ENCODE data around the gene BOK. TPM values are rescaled to one million over a fixed set of nuclear protein-coding genes. Genes with fewer than 3 reads are reported as not detected.

BOK gene
- total RNA-seq, 2 experiments from 2014 or later = not detected

DNA sequence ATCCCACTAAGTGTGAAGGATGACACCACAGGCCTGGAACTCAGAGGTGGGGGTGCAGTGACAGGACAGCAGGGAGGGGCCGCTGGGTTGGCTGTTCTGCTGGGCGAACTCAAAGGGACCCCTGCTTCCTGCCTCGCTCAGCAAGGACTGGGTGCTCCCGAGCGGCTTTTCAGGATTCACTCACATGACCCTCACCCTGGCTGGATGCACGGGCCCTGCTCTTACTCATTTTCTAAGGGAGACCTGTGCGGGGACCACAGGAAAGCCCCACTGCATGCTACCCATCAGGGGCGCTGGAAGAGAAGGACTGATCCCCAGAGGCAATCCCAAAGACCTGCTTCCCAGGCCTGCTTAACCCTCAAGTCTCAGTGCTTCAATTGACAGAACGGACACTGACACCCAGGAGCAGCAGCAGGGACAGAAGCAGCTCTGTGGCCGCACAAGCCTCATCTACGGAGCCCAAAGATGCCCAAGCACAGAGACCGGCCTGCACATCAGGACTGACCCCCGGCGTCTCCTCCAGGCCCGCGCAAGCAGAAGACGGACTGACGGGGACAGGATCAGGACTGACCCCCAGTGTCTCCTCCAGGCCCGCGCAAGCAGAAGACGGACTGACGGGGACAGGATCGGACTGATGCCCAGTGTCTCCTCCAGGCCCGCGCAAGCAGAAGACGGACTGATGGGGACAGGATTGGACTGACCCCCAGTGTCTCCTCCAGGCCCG, 48.8 kb downstream of the BOK start:
- H3K27me3 Mint-ChIP-seq (ENCODE audit: low read depth) = no peaks in the 10 kb centered on the region
- no peak for DNase-seq
- no peak for ATAC-seq
- H3K4me1 Mint-ChIP-seq (ENCODE audit: low read depth) = peaks cover 18% of the 10 kb centered on the region
- POLR2A ChIA-PET = no interaction called here
- H3K9me3 Mint-ChIP-seq (ENCODE audit: insufficient read depth) = no peaks in the 10 kb centered on the region
- no peak overlapping the region for H3K4me3 Mint-ChIP-seq
- CTCF ChIA-PET = no interaction called here
- H3K36me3 Mint-ChIP-seq (ENCODE audit: low read depth) = peaks cover 14% of the 10 kb centered on the region
- H3K27ac Mint-ChIP-seq = no peak overlapping the region

DNA sequence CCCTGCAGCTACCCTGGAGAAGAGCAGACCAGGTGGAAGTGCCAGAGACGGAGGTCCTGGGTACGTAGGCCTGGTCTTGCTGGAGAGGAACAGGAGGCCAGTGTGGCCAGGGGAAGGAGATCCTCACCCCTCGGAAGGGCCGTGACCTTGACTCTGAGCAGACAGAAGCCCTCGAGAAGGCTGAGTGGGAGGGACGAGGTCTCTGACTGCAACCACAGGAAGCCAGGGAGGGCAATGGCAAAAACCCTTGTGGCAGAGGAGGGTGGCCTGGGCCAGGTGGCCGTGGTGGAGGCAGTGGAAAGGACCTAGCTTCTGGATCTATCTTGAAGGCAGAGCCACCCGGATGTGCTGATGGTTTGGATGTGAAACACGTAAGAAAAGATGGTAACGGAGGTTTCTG, 50.3 kb downstream of the BOK start:
- Mint-ChIP-seq H3K4me3 (peak overlapping the region; percentile 49), H3K4me1 (ENCODE audit: low read depth) (peaks cover 18% of the 10 kb centered on the region), H3K9me3 (ENCODE audit: insufficient read depth) (no peaks in the 10 kb centered on the region), H3K36me3 (ENCODE audit: low read depth) (peaks cover 11% of the 10 kb centered on the region), H3K27ac (peak overlapping the region; percentile 11), H3K27me3 (ENCODE audit: low read depth) (no peaks in the 10 kb centered on the region)
- peak; percentile 40 for DNase-seq
- ChIA-PET POLR2A (no interaction called here), CTCF (interaction anchor here (1.2 to 2.6 kb wide), 3 partner anchors 9 to 13 kb away, joined by 5 to 17 read pairs (median 5); no protein-coding TSS in a partner anchor)
- ATAC-seq = no peak

DNA sequence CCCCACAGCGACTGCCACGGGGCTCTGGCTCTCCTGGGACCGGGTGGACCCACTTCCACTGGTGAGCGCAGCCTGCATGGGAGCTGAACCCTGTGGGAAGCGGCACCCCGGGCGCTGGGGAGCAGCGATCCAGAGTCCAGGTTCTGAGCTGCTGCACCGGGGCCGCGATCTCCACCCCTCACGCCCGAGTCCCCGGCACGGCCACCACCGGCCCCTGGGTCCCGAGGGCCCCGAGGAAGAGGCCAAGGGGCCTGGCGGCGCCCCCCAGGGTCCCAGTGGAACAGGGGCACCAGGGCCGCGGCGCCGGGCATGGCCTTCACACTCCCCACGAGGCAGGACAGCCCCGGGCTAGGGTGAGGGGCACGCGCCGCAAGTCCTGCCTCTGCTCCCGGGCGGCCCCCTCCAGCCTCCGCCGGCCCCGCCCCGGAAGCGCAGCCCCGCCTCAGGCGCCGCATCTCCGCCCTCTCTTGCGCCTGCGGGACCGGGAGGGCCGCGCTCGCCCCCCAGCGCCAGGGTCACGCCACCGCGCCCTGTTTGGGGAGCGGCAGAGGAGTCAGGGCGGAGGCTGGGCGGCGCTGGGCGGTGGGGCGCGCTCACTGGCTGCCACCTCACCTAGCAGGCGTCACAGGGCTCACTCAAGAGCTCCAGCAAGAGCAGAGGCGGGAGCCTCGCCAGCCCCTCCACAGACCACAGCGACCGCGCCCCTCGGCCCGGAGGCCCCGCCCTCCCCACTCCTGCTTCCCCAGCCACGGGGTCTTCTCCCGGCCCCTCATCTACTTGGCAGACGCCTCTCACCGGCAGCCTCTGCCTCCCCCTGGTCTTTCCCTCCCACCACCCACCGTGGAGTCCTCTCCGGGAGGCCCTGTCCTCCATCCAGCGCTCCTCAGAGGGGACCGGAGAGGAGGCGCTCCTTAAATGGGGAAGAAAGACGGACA, 51.6 kb downstream of the BOK start:
- DNase-seq (peak; percentile 95), ATAC-seq (peak; percentile 99)
- Mint-ChIP-seq H3K36me3 (ENCODE audit: low read depth) (peaks cover 10% of the 10 kb centered on the region), H3K27ac (peak overlapping the region; percentile 76), H3K4me1 (ENCODE audit: low read depth) (peaks cover 24% of the 10 kb centered on the region), H3K9me3 (ENCODE audit: insufficient read depth) (no peaks in the 10 kb centered on the region), H3K4me3 (peak overlapping the region; percentile 63), H3K27me3 (ENCODE audit: low read depth) (no peaks in the 10 kb centered on the region)
- POLR2A ChIA-PET = interaction anchor here (0.6 kb wide), 1 partner anchor 51 kb away, joined by 3 read pairs; no protein-coding TSS in a partner anchor
- CTCF ChIA-PET = interaction anchor here (0.6 to 2.6 kb wide), 7 partner anchors 8 to 288 kb away, joined by 3 to 17 read pairs (median 5); partner anchors contain the start of gene DTYMK

DNA sequence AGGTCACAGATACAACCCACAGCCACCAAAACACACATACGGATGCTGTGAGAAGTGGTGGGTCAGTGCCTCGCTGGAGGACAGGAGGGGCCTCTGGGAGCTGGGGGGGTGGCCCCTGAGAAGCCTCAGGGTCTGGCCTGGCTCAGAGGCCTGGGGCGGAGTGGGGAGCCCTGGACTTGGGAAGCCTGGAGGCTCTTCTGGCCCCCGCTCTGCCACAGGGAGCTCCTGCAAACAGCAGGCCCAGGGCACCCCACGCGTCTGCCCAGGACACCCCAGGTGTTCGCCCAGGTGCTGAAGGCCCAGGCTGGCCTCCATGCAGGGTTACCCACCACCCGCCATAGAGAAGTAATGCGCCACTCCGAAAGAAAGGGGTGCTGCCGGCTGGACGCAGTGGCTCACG, 52.5 kb downstream of the BOK start:
- CTCF ChIA-PET = interaction anchor here (1.0 kb wide), 1 partner anchor 19 kb away, joined by 4 read pairs; no protein-coding TSS in a partner anchor

DNA sequence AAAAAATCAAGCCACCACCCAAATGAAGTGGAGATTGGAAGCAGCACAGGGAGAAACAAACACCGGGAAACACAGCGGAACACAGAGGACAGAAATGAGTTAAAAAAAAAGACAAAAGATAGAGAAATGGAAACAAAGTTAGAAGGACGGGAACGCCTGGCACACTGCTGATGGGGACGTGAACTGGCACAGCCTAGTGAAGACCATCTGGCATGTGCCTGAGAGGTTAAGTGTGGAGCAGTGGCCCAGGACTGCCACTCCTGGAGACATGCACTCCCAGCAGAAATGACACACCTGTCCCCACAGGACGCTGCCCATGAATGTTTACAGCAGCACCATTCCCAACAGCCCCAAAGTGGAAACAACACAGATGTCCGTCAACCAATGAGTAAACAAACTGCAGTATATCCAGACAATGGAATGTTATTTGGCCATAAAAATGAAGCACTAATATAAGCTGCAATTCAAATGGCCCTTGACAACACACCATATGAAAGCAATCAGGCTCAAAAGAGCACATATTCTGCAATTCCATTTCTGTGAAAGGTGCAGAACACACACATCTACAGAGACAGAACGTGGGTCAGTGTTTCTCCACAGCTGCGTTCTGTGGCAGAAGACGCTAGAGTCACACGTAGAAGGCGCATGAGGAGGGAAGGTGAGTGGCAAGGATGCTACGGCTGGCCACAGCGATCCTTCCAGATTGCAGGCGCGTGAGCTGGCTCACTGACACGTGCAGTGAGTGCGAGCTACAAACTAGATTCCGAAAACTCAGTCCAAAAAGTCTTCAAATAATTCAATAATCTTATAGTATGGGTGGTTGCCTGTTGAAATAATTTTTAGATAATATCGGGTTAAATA, 53.8 kb downstream of the BOK start:
- CTCF ChIA-PET = no interaction called here
- Mint-ChIP-seq H3K27ac (no peak overlapping the region), H3K36me3 (ENCODE audit: low read depth) (peaks cover 7% of the 10 kb centered on the region), H3K4me1 (ENCODE audit: low read depth) (peaks cover 44% of the 10 kb centered on the region), H3K4me3 (no peak overlapping the region), H3K27me3 (ENCODE audit: low read depth) (no peaks in the 10 kb centered on the region), H3K9me3 (ENCODE audit: insufficient read depth) (no peaks in the 10 kb centered on the region)
- no peak for ATAC-seq
- DNase-seq = no peak
- POLR2A ChIA-PET = interaction anchor here (0.6 to 0.9 kb wide), 2 partner anchors 30 to 244 kb away, joined by 3 to 5 read pairs; no protein-coding TSS in a partner anchor

More for the DNA sequence above, 52.5 kb downstream of the BOK start:
- DNase-seq (no peak), ATAC-seq (no peak)
- H3K36me3 Mint-ChIP-seq (ENCODE audit: low read depth) = peaks cover 10% of the 10 kb centered on the region
- peak overlapping the region; percentile 76 for H3K27ac Mint-ChIP-seq
- no peaks in the 10 kb centered on the region for H3K9me3 Mint-ChIP-seq (ENCODE audit: insufficient read depth)
- H3K27me3 Mint-ChIP-seq (ENCODE audit: low read depth) = no peaks in the 10 kb centered on the region
- H3K4me3 Mint-ChIP-seq = peak overlapping the region; percentile 63
- peaks cover 34% of the 10 kb centered on the region for H3K4me1 Mint-ChIP-seq (ENCODE audit: low read depth)
- POLR2A ChIA-PET = interaction anchor here (0.6 kb wide), 1 partner anchor 50 kb away, joined by 3 read pairs; no protein-coding TSS in a partner anchor

DNA sequence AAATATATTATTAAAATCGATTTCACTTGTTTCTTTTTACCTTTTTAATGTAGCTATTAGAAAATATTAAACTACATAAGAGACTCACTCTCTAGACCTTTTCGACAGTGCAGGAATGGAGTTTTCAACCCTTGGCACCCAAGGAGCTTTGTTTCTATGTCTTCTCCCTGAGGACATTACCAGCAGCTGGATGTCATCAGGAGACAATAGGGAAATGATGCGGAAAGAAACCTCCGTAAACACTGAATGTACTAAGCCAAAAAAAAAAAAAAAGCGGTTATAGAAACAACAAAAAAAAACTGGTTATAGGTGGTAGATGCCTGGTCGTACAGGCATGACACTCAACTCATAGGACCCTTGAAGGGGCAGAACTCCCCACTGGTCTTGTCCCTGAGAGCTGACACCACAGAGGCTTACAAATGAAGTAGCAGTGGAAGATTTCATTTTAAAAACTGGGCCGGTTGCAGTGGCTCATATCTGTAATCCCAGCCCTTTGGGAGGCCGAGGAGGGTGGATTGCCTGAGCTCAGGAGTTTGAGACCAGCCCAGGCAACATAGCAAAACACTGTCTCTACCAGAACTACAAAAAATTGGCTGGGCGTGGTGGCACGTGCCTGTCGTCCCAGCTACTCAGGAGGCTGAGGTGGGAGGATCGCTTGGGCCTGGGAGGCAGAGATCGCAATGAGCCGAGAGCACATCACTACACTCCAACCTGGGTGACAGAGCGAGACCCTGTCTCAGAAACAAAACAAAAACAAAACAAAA, 54.7 kb downstream of the BOK start:
- no peaks in the 10 kb centered on the region for H3K27me3 Mint-ChIP-seq (ENCODE audit: low read depth)
- H3K9me3 Mint-ChIP-seq (ENCODE audit: insufficient read depth) = no peaks in the 10 kb centered on the region
- DNase-seq = no peak
- no peak overlapping the region for H3K27ac Mint-ChIP-seq
- ChIA-PET POLR2A (interaction anchor here (0.5 to 0.9 kb wide), 2 partner anchors 9 to 72 kb away, joined by 3 to 4 read pairs; no protein-coding TSS in a partner anchor), CTCF (no interaction called here)
- no peak for ATAC-seq
- peaks cover 52% of the 10 kb centered on the region for H3K4me1 Mint-ChIP-seq (ENCODE audit: low read depth)
- H3K36me3 Mint-ChIP-seq (ENCODE audit: low read depth) = peaks cover 4% of the 10 kb centered on the region
- H3K4me3 Mint-ChIP-seq = no peak overlapping the region

DNA sequence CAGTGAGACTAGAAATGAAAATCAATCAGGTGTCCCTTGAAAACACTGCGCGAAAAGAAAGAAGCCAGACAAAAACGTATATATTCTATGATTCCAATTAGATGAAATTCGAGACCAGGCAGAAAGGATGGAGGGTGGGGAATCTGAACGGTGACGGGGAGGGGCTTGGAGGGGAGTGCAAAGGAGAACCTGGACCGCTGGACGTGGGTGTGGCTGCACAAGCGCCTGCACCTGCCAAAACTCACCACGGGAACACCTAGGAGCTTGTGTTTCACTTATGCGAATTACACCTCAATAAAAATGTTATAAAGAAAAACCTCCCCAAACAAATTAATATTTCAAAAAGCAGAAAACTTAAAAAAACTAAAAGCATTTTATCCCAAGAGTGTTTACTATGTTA, 56.5 kb downstream of the BOK start:
- Mint-ChIP-seq H3K27me3 (ENCODE audit: low read depth) (no peaks in the 10 kb centered on the region), H3K4me1 (ENCODE audit: low read depth) (peaks cover 47% of the 10 kb centered on the region), H3K27ac (no peak overlapping the region), H3K9me3 (ENCODE audit: insufficient read depth) (no peaks in the 10 kb centered on the region), H3K4me3 (no peak overlapping the region), H3K36me3 (ENCODE audit: low read depth) (peaks cover 12% of the 10 kb centered on the region)
- ATAC-seq (no peak), DNase-seq (no peak)
- CTCF ChIA-PET = interaction anchor here (0.6 kb wide), 1 partner anchor 62 kb away, joined by 3 read pairs; no protein-coding TSS in a partner anchor
- POLR2A ChIA-PET = no interaction called here

DNA sequence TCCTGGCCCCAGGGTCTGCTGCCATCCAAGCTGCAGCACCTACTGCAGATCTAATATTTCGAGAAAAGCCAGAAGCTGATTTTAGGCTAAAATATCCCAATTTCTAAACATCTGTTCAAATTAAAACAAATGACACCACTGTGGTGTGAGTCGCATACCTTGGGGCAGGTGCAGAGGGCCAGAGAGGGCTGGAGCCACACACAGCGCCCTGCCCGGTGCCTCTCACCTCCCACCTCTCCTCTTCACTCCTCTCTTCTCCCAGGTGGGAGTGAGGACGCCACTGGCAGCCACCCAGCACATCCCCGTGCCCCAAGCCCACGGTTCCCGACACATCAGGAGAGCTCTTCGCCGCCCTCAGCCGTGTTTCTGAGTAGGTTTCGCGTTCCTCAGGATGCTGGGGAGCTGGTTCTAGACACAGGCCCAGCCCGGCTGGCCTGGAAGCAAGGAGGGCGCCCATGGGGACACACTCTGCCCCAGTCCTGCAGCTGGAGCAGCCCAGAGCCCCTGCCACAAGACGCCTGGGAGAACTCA, 57.0 kb downstream of the BOK start:
- H3K36me3 Mint-ChIP-seq (ENCODE audit: low read depth) = peaks cover 15% of the 10 kb centered on the region
- POLR2A ChIA-PET = interaction anchor here (0.6 kb wide), 1 partner anchor 50 kb away, joined by 3 read pairs; no protein-coding TSS in a partner anchor
- no peak for DNase-seq

DNA sequence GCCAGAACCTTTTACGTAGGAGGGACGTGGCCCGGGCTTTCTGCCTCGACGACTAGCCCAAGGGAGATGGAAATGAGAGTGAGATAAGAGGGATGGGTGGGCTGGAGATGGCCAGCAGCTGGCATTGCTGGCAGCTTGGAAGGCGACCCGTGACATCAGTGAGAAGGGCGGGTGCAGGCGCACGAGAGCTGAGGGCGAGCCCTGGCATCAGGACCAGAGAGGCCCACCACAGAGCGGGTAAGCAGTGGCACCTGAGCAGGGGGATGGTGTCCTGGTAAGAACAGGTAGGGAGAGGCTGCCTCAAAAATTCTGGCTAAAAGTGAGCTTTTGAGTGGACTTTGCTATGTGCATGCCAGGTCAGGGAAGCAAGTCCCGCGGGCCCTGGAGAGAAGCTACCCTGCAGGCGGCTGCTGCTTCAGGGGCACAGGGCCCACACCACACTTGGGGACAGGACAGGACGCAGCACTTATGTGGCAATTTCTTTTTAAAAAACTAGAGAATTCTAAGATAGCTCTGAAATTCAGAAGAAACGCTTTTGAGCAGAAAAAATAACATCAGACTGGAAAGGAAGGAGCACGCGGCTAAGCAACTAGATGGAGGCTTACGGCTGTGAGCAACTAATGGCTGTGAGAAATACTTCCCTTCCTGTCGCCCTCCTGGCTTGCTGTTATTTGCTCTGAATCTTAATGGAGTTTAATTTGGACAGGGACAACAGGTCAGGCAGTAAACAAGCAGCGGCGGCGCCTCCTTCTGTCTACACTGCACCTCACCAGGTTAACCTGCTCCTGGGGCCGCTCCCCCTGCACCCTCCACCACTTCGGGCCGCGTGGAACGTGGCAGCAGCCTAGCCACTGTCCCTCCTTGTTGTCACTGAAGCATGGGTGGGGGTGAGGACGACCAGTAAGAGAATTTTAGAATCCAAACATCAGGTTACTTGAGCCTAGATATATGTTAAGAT, 57.9 kb downstream of the BOK start:
- ATAC-seq (no peak), DNase-seq (no peak)
- peaks cover 18% of the 10 kb centered on the region for H3K36me3 Mint-ChIP-seq (ENCODE audit: low read depth)
- CTCF ChIA-PET = no interaction called here
- H3K9me3 Mint-ChIP-seq (ENCODE audit: insufficient read depth) = no peaks in the 10 kb centered on the region
- H3K4me3 Mint-ChIP-seq = peak overlapping the region; percentile 22
- POLR2A ChIA-PET = interaction anchor here (2.0 kb wide), 1 partner anchor 70 kb away, joined by 5 read pairs; the partner anchor contains the start of gene DTYMK
- peaks cover 44% of the 10 kb centered on the region for H3K4me1 Mint-ChIP-seq (ENCODE audit: low read depth)
- peak overlapping the region; percentile 66 for H3K27ac Mint-ChIP-seq
- no peaks in the 10 kb centered on the region for H3K27me3 Mint-ChIP-seq (ENCODE audit: low read depth)

More for the DNA sequence above, 57.0 kb downstream of the BOK start:
- H3K4me1 Mint-ChIP-seq (ENCODE audit: low read depth) = peaks cover 45% of the 10 kb centered on the region
- peak overlapping the region; percentile 66 for H3K27ac Mint-ChIP-seq
- H3K27me3 Mint-ChIP-seq (ENCODE audit: low read depth) = no peaks in the 10 kb centered on the region
- ATAC-seq = no peak
- H3K9me3 Mint-ChIP-seq (ENCODE audit: insufficient read depth) = no peaks in the 10 kb centered on the region
- no peak overlapping the region for H3K4me3 Mint-ChIP-seq
- CTCF ChIA-PET = no interaction called here

All from activated CD8-positive, alpha-beta T cell treated with anti-CD3 and anti-CD28 coated beads, Interleukin-2, amount 10 ng/mL, durations not matched to agents 7 days and 5 days (primary cell).